ENCODE measurements around the gene CCDC158.

The CCDC158 gene

DNA sequence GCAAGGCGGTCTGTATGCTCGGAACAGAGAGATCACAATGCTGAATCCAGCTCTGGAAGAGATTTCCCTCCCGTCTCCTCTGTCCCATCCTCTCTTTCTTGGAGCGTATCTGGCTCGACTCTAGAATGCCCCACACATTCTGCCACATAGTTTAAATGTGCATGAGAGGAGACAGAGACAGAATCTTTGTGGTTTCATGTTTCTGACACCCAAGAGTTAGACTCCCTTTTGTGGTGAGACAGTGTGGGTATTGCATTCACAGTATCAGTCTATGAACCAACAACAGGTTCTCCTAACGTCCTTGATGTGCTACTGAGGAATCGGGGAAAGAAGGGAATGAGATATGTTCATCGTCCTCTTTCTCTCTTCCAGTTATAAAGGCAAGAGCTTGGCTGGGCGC, 144.1 kb downstream of the CCDC158 start:
- DNase-seq: no peak

DNA sequence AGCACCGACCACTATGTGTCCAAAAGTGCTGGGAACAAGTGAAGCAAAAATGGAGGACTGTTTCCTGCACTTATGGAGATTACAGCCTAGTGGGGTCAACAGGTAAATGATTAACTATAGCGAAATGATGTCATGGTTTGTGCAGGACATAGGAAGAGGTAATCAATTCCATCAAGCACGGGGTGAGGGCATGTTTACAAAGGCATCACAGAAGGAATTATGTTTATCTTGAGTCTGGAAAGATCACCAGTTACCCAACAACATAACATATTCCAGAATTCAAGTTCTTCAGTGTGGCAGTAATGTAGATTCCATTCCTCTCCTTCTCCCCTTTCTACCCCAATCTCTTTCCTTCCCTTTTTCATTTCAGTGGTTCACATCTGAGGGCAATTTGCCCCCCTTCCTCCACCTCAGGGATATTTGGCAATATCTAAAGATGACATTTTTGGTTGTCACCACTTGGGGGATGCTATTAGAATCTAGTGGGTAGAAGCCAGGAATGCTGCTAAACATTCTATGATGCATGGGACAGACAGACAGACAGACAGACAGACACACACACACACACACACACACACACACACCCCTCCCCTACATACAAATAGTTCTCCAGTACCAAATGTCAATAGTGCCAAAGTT, 145.3 kb downstream of the CCDC158 start:
- no peak for DNase-seq

DNA sequence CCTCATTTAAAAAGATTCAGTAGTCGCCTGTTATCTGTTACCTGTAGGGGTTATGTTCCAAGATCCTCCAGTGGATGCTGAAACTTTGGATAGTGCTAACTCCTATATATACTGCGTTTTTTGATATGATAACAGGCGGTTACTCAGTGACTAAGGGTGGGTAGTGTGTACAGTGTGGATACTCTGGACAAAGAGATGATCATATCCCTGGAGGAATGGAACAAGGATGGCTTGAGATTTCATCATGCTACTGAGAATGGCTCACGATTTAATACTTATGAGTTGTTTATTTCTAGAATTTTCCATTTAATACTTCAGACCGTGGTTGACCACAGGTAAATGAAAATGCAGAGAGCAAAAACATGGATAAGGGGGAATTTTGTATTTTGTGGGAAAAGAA, 147.9 kb downstream of the CCDC158 start:
- DNase-seq: no peak

DNA sequence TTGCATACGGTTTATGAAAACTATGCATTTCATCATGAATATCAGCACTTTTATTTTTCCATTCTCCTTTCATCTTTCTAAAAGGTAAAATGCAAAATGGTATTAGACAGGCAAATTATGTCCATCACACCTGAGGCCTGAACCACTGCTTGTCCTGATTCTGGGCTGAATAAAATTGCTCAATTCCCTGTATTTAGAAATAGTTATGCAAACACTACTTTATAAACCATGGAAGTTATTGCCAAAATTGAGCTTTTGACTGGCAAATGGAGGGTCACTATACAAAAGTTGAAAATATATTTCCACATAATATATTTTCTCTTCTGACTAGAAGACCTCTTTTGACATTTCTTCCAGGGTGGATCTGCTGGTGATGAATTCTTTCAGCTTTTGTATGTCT, 148.4 kb downstream of the CCDC158 start:
- no peak for DNase-seq

DNA sequence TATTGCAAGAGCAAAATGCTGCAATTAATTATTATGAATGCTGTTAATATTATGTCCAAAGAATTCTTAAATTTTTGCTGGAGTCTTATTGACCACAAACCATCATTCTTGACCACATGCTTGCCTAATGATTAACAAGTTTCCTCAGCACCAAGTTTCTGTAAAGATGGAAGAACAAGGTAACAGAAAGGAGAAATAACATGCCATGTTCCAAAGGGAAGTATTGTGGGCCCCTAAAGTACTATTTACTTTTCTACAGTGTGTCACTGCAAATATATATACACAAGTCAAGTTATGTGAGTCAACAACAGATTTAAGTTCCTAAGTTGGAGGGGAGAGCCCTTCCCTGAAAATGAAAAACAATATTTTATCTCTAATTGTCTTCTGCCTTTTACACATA, 148.9 kb downstream of the CCDC158 start:
- DNase-seq: no peak

DNA sequence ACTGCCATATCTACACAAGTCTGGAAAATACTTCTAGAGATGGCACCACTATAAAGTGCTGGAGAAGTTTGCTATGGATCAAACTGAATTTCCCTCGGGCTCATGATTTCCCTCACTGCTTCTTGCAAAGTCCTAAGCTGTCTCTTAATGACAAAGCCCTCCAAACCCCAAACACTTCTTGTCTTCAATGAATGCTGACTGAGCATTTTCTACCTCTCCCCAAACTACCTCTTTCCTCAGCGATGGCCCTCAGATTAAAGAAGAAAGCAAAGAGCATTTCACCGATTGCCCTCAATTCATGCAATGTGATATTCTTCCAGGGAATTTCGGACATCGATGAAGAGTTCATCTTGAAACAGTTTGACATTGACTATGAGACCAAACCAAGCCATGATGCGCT, 149.7 kb downstream of the CCDC158 start:
- DNase-seq: no peak

DNA sequence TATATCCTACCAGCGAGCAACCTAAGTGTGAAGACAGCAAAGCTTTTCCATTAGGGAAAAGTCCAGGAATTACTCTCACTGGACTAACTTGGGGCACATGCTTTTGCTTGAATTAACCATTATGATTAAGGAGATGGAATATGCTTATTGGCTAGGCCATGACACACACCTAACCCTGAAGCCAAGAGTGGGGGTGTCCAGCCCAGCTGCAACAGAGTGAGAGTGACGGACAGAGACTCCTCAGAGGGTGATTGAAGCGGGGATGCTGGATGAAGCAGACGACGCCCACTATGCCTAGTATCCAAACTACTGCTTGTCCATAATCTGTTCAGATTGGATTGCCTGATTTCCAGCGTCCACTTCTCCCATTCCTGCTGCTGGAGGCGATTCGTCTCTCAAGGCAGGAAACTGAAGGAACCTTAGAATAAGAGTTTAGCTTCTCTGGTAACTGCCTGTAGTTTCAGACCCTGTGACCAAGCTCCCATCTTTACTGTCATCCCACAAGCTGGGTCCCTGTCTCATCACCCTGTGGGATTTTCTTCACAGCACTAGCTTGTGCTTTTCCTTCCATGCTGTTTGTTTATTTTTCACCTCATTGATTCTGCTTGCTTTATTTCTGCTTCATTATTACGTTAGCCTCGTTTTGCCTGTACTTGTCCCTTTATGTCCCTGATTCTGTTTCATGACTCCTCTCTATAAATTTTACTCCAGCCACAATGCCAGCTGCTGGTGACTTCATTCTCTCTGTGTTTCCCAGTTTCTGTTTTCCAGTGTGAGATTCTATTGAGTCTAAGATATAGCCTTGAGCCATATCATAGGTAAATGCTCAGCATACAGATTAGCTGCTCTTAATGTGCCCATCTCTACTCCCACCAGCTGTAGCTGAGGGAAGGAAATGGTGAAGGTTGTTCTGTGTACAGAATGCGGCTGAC, 150.4 kb downstream of the CCDC158 start:
- no peak for DNase-seq

DNA sequence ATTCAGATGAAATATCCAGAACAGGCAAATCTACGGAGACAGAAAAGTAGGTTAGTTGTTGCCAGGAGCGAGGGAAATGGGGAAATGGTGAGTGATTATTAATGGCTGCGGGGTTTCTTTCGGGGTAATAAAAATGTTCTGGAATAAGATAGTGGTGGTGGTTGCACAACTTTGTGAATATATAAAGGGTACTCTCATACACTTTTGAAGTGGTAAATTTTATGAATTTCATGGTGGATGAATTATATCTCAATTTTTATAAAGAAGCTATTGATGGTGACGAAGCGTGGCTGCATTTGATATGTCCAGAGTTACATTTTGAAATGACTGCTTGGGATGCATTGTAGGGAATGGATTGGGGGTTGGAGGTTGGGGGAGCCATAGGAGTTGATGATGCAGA, 153.1 kb downstream of the CCDC158 start:
- DNase-seq: no peak

DNA sequence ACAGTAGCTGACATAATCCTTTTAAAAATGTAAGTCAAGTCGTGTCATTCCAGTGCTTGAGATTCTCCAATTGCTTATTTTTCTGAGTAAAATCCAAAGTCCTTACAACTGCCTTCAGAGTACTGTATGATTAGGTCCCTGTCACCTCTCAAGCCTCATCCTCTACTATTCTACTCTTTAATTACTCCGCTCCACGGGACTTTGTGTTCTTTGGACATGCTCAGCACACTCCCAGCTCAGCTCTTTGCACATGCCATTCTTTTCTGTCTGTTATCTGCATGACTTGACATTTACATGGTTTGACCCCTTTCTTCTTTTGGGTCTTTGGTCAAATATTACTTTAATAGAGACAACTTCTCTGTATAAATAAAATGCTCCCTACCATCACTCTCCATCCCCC, 154.3 kb downstream of the CCDC158 start:
- no peak for DNase-seq

DNA sequence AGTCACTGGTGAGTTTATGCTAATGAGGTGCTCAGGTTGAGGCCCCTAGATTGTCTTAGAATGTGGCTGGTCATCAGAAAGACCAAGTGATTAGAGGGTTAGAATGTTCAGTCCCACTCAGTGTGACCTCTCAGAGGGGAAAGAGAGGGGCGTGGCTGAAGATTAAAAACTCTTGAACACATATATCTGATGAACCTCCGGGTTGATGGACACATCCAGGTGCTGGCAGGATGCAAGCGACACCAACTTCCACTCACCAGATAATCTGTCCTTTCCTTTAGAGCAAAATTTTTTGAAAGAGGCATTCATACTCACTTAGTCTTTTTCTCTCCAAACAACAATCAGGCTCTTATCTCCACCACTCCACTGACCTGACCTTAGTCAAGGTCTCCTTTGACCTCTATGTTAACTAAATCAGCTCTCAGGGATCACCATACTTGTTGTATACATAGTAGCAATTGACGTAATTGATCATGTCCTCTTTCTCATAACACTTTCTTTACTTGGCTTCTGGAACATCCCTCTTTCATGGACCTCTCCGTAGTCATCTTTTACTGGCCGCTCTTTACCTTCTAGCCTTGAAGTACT, 155.2 kb downstream of the CCDC158 start:
- DNase-seq: no peak
